Measurements from ENCODE around the gene RPGRIP1L.

Gene RPGRIP1L

DNA sequence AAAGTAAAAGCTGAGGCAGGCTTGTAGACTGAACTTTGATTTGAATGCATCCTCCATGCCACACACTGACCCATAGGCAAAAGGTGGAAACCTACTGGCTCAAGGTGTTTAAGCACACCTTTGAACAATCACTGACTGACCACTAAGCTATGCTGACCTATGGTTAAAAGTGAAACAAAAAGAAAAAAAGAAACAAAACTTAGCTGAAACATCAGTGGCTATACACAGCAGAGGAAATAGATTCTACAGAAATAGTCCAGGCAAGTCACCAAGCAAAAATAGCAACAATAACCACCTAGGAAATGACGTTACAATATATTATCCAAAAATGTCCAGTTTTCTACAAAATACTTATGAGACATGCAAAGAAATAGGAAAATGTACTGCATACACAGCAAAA lies 60.2 kb downstream of the RPGRIP1L start:
- no peak for DNase-seq

DNA sequence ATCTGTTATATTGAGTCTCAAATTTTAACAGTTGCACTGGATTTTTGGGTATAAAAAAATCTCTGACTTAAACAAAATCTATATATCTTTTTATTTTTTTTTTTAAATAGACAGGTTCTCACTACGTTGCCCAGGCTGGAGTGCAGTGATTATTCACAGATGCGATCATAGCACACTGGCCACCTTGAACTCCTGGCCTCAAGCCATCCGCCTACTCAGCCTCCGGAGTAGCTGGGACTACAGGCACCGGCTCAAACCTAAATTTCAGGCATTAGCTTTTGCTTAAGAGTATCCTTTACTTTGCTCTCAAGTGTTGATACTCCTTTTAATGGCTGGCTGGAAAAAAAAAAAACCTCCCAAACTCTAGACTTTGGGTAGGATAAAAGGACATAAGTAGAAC lies 61.6 kb downstream of the RPGRIP1L start:
- DNase-seq: no peak

DNA sequence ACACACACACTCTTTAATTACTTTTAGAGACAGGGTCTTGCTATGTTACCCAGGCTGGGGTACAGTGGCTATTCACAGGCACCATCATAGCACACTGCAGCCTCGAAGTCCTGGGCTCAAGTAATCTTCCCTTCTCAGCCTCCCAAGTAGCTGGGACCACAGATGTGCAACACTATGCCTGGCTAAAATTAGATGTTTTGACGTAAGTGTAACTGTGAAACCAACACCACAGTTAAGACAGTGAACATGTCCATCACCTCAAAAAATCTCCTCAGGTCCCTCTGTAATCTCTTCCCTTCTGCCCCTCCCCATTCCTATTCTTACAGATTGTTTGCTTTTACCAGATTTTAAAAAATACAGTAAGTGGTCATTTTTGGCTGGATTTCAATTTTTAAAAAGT lies 66.7 kb downstream of the RPGRIP1L start:
- no peak for DNase-seq

DNA sequence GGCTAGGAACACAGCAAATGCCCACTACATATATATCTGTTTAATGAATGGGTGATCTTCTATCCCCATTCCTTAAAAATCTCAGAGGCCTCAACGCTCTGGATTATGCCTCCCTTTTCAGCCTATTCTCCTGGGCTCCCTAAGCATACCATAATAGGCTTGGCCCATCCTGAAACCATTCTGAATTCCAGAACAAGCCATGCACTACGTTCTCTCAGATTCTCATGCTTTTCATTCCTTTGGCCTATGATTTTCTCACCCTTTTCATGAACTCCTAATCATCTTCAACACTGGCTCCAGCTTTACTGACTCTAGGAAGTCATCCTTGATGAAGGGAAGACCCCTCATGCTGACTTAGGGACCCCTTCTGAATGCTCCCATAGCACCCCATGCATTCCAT lies 71.1 kb downstream of the RPGRIP1L start:
- DNase-seq: no peak

DNA sequence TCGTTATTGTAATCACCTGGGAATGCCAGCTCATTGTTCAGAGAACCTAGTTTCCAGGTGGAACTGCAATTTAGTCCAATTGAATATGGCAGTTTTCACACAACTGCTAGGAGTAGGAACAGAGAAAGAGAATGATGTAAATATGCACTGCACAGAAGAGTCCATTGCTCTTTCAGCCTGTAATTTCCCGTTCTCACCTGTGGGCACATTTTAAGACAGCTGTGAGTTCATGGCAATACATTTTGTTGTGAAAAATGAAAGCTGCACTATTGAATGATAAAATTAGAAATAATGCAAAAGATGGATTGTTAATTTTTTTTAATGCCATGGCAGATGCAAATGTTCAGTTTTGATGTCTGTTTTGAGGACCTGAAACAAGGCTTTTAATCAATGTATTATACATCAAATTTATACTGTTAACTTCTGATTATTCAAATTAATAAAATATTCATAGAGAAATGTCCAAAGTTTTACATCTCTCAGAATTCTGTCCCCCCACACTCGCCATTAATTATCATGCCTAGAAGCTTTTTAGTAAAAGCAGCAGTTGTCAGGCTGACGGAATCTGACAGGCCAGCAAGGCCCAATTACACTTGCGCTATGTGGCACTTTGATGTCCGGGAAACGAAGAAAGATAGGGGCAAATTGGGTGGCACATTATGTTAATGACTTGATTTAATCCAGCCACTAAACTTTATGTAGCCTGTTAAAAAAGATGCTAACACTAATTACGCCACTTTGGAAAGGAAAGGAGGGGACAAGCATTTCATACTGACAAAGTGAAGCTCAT lies 72.2 kb downstream of the RPGRIP1L start:
- no peak for DNase-seq

DNA sequence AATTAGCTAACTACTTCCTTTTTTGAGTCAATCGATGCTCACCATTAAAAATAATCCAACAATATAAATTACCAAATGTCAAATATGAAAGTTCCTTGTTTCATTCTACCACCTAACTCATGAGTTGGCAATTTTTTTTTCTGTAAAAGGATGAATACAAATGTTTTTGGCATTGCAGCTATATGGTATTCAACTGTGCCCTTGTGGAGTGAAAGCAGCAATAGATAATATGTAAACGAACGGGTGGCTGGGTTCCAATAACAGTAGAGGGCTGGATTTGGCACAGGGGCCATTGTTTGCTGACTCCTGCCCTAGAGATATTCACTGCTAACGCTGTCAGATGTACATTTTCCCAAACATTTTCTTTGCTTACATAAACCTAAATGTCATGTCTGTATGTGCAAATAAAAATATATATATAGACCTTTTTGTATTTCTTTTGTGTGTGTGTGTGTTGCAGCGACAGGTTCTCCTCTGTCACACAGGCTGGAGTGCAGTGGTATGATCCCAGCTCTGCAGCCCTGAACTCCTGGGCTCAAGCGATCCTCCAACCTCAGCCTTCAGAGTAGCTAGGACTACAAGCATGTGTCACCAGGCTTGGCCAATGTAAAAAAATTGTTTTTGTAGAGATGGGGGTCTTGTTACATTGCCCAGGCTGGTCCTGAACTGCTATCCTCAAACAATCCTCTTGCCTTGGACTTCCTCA lies 73.9 kb downstream of the RPGRIP1L start:
- no peak for DNase-seq

DNA sequence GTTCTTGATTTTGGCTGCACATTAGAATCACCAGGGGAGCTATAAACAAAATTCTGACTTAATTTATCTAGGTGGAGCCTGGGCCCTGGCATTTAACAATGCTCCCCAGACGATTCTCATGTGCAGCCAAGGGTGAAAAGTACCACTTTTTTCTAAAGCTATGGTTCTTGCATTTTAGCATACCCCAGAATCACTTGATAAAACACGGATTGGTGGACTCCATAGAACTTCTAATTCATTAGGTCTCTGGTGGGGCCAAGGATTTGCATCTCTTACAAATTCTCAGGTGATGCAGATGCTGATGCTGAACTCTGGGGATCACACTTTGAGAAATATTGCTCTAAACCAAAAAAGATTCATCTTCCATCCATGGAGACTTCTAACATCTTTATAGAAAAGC lies 74.5 kb downstream of the RPGRIP1L start:
- no peak for DNase-seq

DNA sequence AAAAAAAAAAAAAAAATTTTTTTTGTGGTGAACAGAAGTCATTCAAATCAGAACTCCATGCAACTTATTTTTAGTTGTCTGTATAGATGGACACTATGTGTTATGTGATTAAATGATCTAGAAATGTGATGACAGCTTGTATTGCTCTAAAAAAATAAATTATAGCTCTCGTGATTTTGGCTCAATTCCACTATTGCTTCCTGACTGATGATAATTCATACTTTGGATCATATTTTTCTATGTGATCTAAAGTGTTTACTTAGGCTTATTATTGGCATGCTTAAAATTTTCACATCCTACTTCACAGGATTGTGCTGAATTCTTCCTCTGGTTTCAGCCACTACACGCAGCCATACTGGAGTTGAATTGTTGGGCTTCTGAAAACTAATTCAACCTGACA lies 76.8 kb downstream of the RPGRIP1L start:
- no peak for DNase-seq

DNA sequence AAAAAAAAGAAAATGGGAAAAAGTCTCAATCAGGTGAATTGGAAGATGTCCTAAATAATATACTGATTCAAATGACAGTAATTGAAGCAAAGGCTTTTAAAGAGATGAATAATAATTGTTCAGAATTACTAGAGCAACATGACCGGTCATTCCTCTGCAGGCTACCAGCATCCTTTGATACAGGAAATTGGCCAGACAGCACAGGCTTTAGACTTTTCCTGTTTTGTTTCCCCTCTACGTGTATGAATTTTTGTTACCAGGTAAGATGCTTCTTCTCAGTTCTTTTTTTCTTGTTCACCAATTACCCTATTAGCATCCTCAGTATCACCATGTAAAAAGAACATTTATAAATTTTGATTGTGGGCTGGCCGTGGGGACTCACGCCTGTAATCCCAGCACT lies 77.5 kb downstream of the RPGRIP1L start:
- DNase-seq: no peak

DNA sequence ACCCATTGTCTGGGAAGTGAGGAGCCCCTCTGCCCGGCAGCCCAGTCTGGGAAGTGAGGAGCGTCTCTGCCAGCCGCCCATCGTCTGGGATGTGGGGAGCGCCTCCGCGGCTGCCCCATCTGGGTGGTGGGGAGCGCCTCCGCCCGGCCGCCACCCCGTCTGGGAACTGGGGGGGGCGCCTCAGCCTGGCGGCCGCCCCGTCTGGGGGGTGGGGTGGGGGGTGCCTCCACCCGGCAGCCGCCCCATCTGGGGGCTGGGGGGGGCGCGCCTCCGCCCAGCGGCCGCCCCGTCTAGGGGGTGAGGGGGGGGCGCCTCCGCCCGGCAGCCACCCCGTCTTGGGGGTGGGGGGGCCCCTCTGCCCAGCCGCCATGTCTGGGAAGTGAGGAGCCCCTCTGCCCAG lies 78.4 kb downstream of the RPGRIP1L start:
- no peak for DNase-seq

DNA sequence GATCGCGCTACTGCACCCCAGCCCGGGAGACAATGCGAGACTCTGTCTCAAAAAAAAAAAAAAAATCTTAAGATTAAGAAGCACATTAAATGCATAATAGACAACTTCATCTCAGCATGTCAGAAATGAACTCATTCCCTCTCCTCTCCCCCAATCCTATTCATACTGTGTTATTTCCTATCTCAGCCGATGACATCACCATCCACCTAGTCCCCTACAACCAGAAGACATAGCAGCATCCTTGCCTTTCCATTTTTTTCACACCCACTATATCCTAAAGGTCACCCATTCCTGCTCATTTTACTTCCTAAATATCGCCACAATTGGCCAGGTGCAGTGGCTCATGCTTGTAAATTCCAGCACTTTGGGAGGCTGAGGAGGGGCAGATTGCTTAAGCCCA lies 81.3 kb downstream of the RPGRIP1L start:
- no peak for DNase-seq

DNA sequence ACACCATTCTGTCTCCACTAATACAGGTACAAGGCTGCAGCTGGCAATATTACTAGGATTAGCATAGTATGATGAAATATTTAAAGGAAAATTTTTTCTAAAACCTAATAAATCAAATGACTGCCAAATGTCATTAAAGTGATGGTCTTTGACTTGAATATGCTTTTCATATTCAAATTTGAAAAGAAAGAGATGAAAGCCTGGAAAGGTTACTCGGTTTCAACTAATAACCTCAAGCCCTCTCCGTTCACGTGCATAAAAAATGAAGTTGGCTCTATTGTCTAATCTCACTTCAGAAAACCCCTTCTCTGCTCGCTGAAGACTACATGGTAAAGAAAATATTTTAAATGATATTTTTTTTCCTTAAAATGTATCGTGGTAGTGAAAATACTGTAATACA lies 83.2 kb downstream of the RPGRIP1L start:
- DNase-seq: no peak

DNA sequence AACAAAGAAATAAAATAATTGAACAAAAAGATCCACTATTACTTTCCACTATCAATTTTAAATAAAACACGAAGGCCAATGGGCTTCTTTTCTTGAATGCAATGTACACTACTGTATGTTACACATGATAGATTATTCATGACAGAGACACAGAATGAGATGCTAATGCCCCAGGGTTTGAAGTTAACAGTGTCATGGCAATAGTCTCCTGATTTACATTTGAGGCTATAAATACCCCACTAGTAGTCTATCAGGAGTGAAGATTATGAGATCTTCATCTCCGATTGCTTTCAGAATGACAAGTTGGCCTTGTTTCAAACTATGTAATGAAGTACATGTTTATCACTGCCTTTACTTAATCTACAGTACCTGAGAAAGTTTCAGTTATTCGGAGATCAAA lies 84.4 kb downstream of the RPGRIP1L start:
- no peak for DNase-seq

DNA sequence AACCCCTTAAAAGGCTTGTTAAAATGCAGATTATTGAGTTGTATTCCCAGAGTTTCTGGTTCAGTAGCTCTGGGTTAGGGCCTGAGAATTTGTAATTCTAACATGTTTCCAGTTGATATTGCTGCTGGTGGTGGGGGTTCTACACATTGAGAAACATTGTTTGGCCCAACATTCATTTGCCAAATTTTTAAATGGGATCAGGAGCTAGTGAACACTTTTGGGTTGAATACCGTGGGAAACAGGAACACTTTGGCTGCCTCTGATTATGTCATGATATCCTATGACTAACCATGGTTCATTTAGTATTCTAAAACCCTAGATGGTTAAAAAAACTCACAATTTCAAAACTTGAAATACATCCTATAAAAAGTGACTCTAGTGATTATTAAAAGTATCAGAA lies 89.3 kb downstream of the RPGRIP1L start:
- DNase-seq: no peak

DNA sequence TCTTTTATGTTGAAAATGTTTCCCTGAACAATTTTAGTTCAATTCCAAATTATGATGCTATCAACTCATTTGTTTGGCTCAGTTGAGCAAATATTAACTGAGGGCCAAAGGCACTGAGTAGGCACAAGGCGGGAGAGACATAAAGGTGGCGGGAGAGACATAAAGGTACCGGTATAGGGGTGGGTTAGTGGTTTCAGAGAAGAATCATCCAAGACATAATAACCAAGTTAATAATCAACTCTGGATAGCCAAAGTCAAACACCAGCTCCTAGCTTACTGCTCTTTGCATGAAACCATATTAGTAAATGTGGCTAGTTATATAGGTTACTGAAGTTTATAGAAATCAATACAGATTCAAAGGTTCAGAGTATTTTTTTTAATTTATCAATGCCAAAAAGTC lies 91.7 kb downstream of the RPGRIP1L start:
- no peak for DNase-seq

DNA sequence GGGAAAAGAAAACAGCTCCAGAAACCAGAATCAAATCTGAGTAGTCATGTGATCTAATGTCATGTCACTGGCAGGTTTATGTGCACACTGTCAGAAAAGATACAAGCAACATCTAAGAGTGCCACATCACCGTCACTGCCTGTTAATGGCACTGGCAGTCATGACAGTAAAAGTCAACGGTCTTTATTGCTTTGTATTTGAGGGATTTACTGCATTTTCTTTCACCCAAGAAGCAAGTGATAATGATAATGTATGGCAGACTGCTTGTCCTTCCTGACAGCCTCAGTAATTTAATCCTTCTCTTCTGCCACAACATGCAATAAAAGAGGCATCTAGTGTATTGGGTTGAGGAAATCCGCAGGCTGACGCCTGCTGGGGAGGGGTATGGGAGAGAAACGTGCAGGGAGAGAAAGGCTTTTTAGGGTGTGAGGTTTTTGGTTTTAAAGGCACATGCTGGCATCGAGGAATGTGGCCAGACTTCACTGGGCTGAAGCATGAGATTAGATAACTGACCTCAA lies 92.4 kb downstream of the RPGRIP1L start:
- DNase-seq: no peak

DNA sequence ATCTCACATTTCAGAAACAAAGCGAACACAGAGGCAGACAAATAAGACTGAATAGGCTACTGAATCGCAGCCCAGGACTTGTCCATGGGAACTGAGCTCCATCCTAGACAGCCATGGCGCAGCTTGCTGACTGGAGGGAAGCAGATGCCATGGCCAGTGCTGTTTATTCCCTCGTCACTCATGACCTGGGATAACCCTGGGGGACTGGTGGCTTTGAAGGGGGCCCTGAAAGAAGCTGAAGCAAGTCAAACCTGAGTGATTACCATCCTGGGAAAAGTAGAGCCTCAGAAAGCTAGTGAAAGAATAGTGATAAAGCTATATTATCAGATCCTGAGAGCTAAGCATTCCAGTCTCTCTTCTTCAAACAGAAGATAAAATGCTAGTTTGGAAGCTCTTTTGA lies 94.1 kb downstream of the RPGRIP1L start:
- no peak for DNase-seq

DNA sequence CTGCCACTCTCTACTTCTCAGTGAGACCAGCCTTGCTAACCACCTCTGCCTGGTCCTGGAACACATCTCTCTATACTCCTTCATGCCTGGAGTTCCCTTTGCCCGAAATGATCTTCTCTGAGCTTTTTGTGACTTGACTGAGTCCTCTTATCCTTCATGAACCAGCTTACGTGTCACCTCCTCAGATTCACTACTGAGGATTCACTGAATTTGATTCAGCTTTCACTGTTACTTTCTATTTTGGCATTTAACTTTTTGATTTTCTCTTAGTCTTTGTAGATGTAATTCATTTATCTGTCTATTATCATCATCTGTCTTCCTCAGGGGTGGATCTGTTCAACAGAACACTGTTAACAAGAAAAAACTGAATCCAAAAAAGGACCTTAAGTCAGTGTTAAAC lies 95.6 kb downstream of the RPGRIP1L start:
- DNase-seq: no peak

DNA sequence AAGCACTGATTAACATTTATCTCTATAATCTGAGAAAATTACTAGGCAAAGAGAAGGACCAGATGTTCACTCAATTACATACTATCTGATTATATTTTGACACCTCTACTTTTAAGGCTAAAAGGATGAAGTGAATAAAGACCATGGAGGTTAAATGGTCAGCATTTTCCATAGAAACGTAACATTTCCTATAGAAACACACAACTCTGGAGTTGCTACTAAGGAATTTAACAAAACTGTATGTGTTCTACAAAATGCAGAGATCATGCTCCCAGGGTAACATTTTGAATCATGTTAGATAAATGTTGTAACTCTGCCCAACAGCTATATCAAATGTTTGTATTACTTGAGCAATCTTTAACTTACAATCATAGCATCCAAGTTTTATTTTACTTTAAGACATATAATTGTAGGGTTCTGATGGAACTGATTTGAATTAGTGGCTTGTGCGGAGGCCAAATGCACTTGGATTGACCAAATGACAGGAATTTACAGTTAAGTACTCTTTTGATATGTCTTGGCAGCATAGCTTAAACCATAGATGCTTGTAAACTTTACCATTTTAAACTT lies 97.7 kb downstream of the RPGRIP1L start:
- no peak for DNase-seq

DNA sequence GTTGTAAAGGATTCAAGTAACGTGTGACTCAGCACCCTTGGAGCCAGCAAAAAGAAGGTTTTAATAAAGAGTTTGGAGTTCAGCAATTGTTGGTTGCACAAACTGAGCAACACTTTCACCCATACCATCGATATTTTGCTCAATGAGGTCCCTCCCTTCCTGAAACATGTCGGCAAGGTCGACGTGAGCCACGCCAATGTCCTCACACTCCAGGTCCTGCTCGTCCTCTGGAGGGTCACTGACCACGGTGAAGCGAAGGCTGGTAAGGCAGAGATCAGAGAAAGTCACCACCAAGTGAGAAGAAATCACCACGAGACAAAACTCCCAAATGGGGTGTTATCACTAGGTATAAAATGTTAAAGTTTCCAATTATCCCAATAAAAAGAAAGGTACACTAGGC lies 98.3 kb downstream of the RPGRIP1L start:
- DNase-seq: no peak

DNA sequence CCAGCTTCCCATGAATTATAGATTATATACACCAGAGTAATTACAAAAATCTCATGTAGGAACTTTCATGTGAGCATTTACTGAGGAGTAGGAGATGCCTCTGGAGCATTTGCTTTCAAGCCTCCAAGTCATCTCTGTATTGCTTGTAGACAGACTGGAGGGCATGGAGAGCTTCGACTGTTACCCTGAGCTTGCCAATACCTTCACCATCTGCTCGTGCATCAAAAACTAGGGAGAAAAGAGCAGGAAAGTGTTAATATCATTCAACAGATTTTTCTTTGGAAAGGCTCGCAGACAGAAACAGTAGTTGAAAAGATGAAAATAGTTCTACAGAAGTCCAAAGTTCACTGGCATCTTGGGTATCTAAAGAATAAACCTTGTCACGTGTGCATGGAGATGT lies 101.7 kb downstream of the RPGRIP1L start:
- no peak for DNase-seq

DNA sequence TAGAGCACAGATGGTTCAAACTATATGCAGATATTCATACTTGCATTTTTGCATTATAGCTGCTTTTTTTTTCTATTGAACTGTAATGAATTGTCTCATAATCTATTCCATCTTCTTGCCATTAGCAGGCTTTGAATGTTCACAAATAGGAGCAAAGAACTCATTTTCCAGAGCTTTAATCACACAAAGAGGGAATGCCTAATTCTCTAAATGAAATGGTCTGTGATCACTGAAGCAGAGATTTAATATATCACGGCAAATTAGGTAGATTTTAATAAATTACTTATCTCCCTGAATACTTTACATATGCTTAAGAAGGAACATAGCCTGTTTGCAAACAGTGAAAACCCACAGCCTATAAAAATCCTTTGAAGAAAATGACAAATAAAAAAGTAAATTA lies 103.0 kb downstream of the RPGRIP1L start:
- DNase-seq: no peak

DNA sequence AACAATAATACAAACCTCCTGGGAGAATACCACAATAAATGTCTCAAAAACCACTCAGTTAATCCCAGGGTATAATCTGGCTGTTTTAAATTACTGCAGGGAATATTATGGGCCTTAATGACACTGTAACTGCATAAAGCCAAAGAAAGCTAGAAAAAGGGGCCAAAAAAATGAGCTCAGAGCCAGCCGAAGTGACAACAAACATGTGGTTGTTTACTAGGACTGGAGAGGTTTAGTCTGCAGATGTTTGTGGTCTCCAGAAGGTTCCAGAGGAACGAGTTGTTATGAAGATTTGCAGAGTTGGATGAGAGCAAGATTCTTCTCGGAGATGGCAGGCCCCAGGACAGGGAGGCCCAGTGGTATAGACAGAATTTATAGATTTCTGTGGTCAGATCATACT lies 103.5 kb downstream of the RPGRIP1L start:
- DNase-seq: no peak

DNA sequence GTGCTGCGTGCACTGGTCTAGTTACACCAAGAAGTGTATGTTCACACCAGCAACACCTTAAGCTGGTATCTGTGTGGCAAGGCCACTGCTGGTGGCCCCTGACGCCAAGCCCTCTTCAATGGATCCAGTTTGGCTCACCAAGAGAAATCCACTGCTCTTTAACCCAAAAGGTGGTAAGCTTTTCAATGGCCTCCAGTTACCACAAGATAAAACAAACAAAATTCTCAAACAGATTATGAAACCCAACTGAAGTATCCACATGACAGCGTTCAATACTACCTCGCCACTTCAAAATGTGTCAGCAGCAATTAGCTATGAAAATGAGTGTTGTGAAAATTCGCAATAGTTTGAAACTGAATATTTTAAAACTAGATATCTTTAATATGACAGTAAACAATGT lies 104.1 kb downstream of the RPGRIP1L start:
- no peak for DNase-seq

All from stimulated activated CD4-positive, alpha-beta T cell treated with anti-CD3 and anti-CD28 coated beads, Interleukin-1b, Interleukin-23, amount 100 ng/mL, for 48 hours (primary cell).